IMR-90 (cell line): Measurements from ENCODE around the gene SNRK. TPM values are rescaled to one million over a fixed set of nuclear protein-coding genes. Genes with fewer than 3 reads are reported as not detected.

Source experiments
- ATAC-seq: fragments of 200-7000 bp; cut with Tn5 transposase; 2 replicates; pipeline ENCODE4 v1.9.1; 2020; ENCODE audit warnings: low read depth, mild to moderate bottlenecking, moderate library complexity
- BruUV-seq: library from RNA; stranded (reverse); fragments of 400-500 nt; replicated peaks from 2 replicates; lab custom pipeline; 2021; lab: Mats Ljungman, UMichigan
- CTCF ChIA-PET: fragments of 300-600 bp; formaldehyde crosslinking; extraction: SDS; loops from one replicate; lab custom pipeline; 2021; ENCODE audit warnings: antibody characterized with exemption; lab: Yijun Ruan, JAX
- POLR2A ChIA-PET: fragments of 300-600 bp; sonication (Branson Sonifier 250); formaldehyde crosslinking; loops from one replicate; lab custom pipeline; 2022; ENCODE audit warnings: antibody characterized with exemption; ENCODE audit not compliant: unreplicated experiment; lab: Charles Lee
- DNase-seq: peaks from one replicate; pipeline ENCODE4 v3.0.0; 2013
- H2AFZ ChIP-seq: replicated peaks from 2 replicates; pipeline ENCODE3; 2013; ENCODE audit warnings: low read length, mild to moderate bottlenecking; ENCODE audit not compliant: poor library complexity
- H2AK5ac ChIP-seq: 2 replicates; pipeline ENCODE4 v1.6.1; 2013; ENCODE audit warnings: low read depth, low read length, inconsistent platforms
- H2AK9ac ChIP-seq: replicated peaks from 2 replicates; pipeline ENCODE3; 2013; ENCODE audit warnings: mild to moderate bottlenecking, low read depth, low read length, moderate library complexity; ENCODE audit not compliant: poor library complexity
- H2BK120ac ChIP-seq: 2 replicates; pipeline ENCODE4 v1.6.1; 2013; ENCODE audit warnings: low read depth, low read length, inconsistent platforms
- H2BK15ac ChIP-seq: 3 replicates; pipeline ENCODE4 v1.6.1; 2013; ENCODE audit warnings: low read depth, low read length, inconsistent platforms
- H2BK20ac ChIP-seq: 2 replicates; pipeline ENCODE4 v1.6.1; 2013; ENCODE audit warnings: low read depth, mild to moderate bottlenecking, inconsistent platforms, low read length, moderate library complexity
- H2BK5ac ChIP-seq: 2 replicates; pipeline ENCODE4 v1.6.1; 2013; ENCODE audit warnings: mild to moderate bottlenecking, low read depth, low read length, inconsistent platforms; ENCODE audit not compliant: poor library complexity, severe bottlenecking
- H3K14ac ChIP-seq: replicated peaks from 2 replicates; pipeline ENCODE4 v1.6.1; 2013; ENCODE audit warnings: low read depth, low read length, inconsistent platforms
- H3K18ac ChIP-seq: 2 replicates; pipeline ENCODE4 v1.6.1; 2013; ENCODE audit warnings: low read depth, low read length, control low read depth
- H3K23ac ChIP-seq: 2 replicates; pipeline ENCODE4 v1.6.1; 2013; ENCODE audit warnings: low read depth, low read length, inconsistent platforms
- H3K27ac ChIP-seq: 2 replicates; pipeline ENCODE4 v1.5.1; 2013; ENCODE audit warnings: mild to moderate bottlenecking, control low read depth, low read length; ENCODE audit not compliant: insufficient read depth
- H3K27me3 ChIP-seq: 2 replicates; pipeline ENCODE4 v1.6.1; 2013; ENCODE audit warnings: low read length; ENCODE audit not compliant: control insufficient read depth, insufficient read depth
- H3K36me3 ChIP-seq: 2 replicates; pipeline ENCODE4 v1.6.1; 2013; ENCODE audit warnings: low read length, mixed read lengths; ENCODE audit not compliant: control insufficient read depth, insufficient read depth
- H3K4ac ChIP-seq: 2 replicates; pipeline ENCODE4 v1.6.1; 2013; ENCODE audit warnings: low read depth, low read length, inconsistent platforms
- H3K4me1 ChIP-seq: 2 replicates; pipeline ENCODE4 v1.6.1; 2013; ENCODE audit warnings: low read length, mixed read lengths; ENCODE audit not compliant: control insufficient read depth, insufficient read depth
- H3K4me2 ChIP-seq: 2 replicates; pipeline ENCODE4 v1.6.1; 2013; ENCODE audit warnings: low read depth, mild to moderate bottlenecking, control low read depth, low read length, moderate library complexity
- H3K4me3 ChIP-seq: 2 replicates; pipeline ENCODE4 v1.5.1; 2013; ENCODE audit warnings: low read depth, mild to moderate bottlenecking, control low read depth, low read length, moderate library complexity; ENCODE audit not compliant: insufficient read depth
- H3K56ac ChIP-seq: 2 replicates; pipeline ENCODE4 v1.6.1; 2013; ENCODE audit warnings: low read length, inconsistent platforms; ENCODE audit not compliant: insufficient read depth; ENCODE audit errors: extremely low read depth
- H3K79me1 ChIP-seq, 2 experiments: 2 replicates each; pipeline ENCODE4 v1.6.1; 2013; ENCODE audit warnings: low read length in 2 of 2, inconsistent platforms in 1 of 2, low read depth in 1 of 2
- H3K9ac ChIP-seq: 2 replicates; pipeline ENCODE4 v1.6.1; 2013; ENCODE audit warnings: low read depth, low read length, control low read depth
- H3K9me1 ChIP-seq: 2 replicates; pipeline ENCODE4 v1.6.1; 2013; ENCODE audit warnings: low read length, inconsistent platforms; ENCODE audit not compliant: insufficient read depth
- H3K9me3 ChIP-seq: 2 replicates; pipeline ENCODE4 v1.6.1; 2013; ENCODE audit warnings: low read length; ENCODE audit not compliant: control insufficient read depth, insufficient read depth
- H4K20me1 ChIP-seq: 2 replicates; pipeline ENCODE4 v1.6.1; 2013; ENCODE audit warnings: low read length, inconsistent platforms; ENCODE audit not compliant: insufficient read depth
- H4K5ac ChIP-seq: 2 replicates; pipeline ENCODE4 v1.6.1; 2013; ENCODE audit warnings: mild to moderate bottlenecking, low read depth, low read length, control low read depth
- H4K8ac ChIP-seq, 2 experiments: 2 replicates each; pipeline ENCODE4 v1.6.1; 2013; ENCODE audit warnings: low read depth in 2 of 2, low read length in 2 of 2, control low read depth in 1 of 2, inconsistent platforms in 1 of 2
- H4K91ac ChIP-seq: 2 replicates; pipeline ENCODE4 v1.6.1; 2013; ENCODE audit warnings: low read depth, low read length, inconsistent platforms; ENCODE audit not compliant: insufficient read depth
- BHLHE40 ChIP-seq: fragments of 150-350 bp; IDR thresholded peaks from 2 replicates; pipeline ENCODE4 v1.6.1; 2016; ENCODE audit warnings: mild to moderate bottlenecking, low read depth, low read length
- CEBPB ChIP-seq: IDR thresholded peaks from 2 replicates; pipeline ENCODE4 v1.6.1; 2012; ENCODE audit warnings: low read depth, low read length, improper control_type of control experiment
- CHD1 ChIP-seq: IDR thresholded peaks from 2 replicates; pipeline ENCODE4 v1.6.1; 2012; ENCODE audit warnings: low read depth, low read length, improper control_type of control experiment
- FOS ChIP-seq: fragments of 150-350 bp; IDR thresholded peaks from 2 replicates; pipeline ENCODE4 v1.6.1; 2016; ENCODE audit warnings: low read depth, low read length
- MAFK ChIP-seq: IDR thresholded peaks from 2 replicates; pipeline ENCODE4 v1.6.1; 2012; ENCODE audit warnings: low read depth, low read length, improper control_type of control experiment
- MAZ ChIP-seq: IDR thresholded peaks from 2 replicates; pipeline ENCODE4 v1.6.1; 2012; ENCODE audit warnings: low read depth, mild to moderate bottlenecking, low read length, improper control_type of control experiment, moderate library complexity, borderline replicate concordance
- MXI1 ChIP-seq: IDR thresholded peaks from 2 replicates; pipeline ENCODE4 v1.6.1; 2012; ENCODE audit warnings: low read depth, mild to moderate bottlenecking, low read length, moderate library complexity, borderline replicate concordance
- NFE2L2 ChIP-seq: fragments of 150-350 bp; IDR thresholded peaks from 2 replicates; pipeline ENCODE4 v1.6.1; 2016; ENCODE audit warnings: low read depth, mild to moderate bottlenecking, low read length
- POLR2A ChIP-seq: IDR thresholded peaks from 2 replicates; pipeline ENCODE4 v1.6.1; 2012; ENCODE audit warnings: mild to moderate bottlenecking, low read depth, low read length
- RAD21 ChIP-seq: IDR thresholded peaks from 2 replicates; pipeline ENCODE4 v1.6.1; 2012; ENCODE audit warnings: low read length, improper control_type of control experiment
- RCOR1 ChIP-seq: IDR thresholded peaks from 2 replicates; pipeline ENCODE4 v1.6.1; 2012; ENCODE audit warnings: mild to moderate bottlenecking, low read length, improper control_type of control experiment; ENCODE audit not compliant: insufficient replicate concordance
- RFX5 ChIP-seq: IDR thresholded peaks from 2 replicates; pipeline ENCODE4 v1.8.0; 2012; ENCODE audit warnings: low read depth, mild to moderate bottlenecking, low read length, moderate library complexity
- SMC3 ChIP-seq: fragments of 150-350 bp; IDR thresholded peaks from 2 replicates; pipeline ENCODE4 v1.6.1; 2016; ENCODE audit warnings: low read depth, mild to moderate bottlenecking, antibody characterized with exemption, low read length, moderate library complexity
- WGBS, 2 experiments: methylation state at CpG; one replicate each; pipeline versions ENCODE4 v1.1.5 to v1.1.7; 2013; ENCODE audit warnings: missing lambda C conversion rate in 2 of 2; ENCODE audit not compliant: insufficient read length in 1 of 2; ENCODE audit errors: extremely low coverage in 2 of 2; 5-methylcytosine and 5-hydroxymethylcytosine counted together
- dilution Hi-C: fragments of 300-500 bp; cut with HindIII; formaldehyde crosslinking; loops from one replicate; pipeline ENCODE4 v1.14.3; 2018; ENCODE audit warnings: low sequenced_read_pairs; ENCODE audit not compliant: unreplicated experiment
- in situ Hi-C: fragments of 300-500 bp; cut with MboI; formaldehyde crosslinking; loops from 3 replicates; pipeline ENCODE4 v1.14.3; 2019; ENCODE audit warnings: low sequenced_read_pairs, inconsistent platforms, mixed read lengths
- intact Hi-C: fragments of 100-400 bp; cut with micrococcal nuclease; formaldehyde crosslinking; loops from 2 replicates; pipeline ENCODE4 v1.10.0; 2022
- polyA plus RNA-seq, 3 experiments: library from polyadenylated mRNA; depleted of rRNA; stranded (reverse); fragments of >200 nt; gene quantifications; 2 replicates each; pipeline ENCODE4 v1.2.3, GENCODE V29; 2012; ENCODE audit warnings: low replicate concordance in 1 of 3
- total RNA-seq: library from RNA; depleted of rRNA; stranded (reverse); fragments of >200 nt; gene quantifications from 2 replicates; pipeline ENCODE4 v1.2.3, GENCODE V29; 2012
- TF ChIP-seq, protein P1 (sequence below): fragments of 150-350 bp; IDR thresholded peaks from 2 replicates; pipeline ENCODE4 v1.6.1; 2017; ENCODE audit warnings: mild to moderate bottlenecking, antibody characterized with exemption, low read length, low read depth
- TF ChIP-seq, protein P2 (sequence below): conservative IDR thresholded peaks from 2 replicates; pipeline ENCODE4 v1.5.1; 2012; ENCODE audit warnings: mild to moderate bottlenecking, low read depth, low read length, improper control_type of control experiment
- TF ChIP-seq, protein P3 (sequence below): fragments of 150-350 bp; IDR thresholded peaks from 2 replicates; pipeline ENCODE4 v1.6.1; 2016; ENCODE audit warnings: low read depth, mild to moderate bottlenecking, low read length, moderate library complexity, borderline replicate concordance

SNRK gene
- total and polyA plus RNA-seq, 2 of the 4 experiments (the other 2 are of a cell fraction), result 4.7 to 23.1 TPM

DNA sequence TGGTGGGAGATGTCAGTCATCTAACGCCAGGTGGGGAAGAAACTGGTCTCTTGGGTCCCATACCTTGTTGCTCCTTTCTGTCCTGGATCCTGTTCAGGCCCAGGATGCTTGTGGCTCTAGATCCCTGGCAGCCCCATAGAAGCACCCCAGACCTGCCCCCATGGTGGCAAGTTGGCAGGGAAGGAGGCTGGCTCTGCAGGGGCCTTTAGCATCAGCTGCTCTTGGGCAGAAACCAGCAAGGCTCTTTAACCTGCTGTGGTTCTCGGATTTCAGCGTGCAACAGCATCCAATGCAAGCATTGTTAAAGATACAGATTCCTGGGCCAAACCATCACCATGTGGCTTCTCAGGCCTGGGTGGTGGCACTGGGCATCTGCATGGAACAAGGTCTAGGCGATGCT lies 75.8 kb downstream of the SNRK start:
- Histone ChIP-seq H2AFZ (no peak overlapping the region), H3K9me3 (no peaks in the 10 kb centered on the region), H3K56ac (no peak overlapping the region), H2BK120ac (no peak overlapping the region), H3K23ac (no peak overlapping the region), H3K36me3 (peaks cover 10% of the 10 kb centered on the region; the same call in 1 of the 2 replicates), H3K9ac (no peak overlapping the region), H2AK9ac (no peak overlapping the region), H2AK5ac (no peak overlapping the region), H3K4me1 (peaks cover 7% of the 10 kb centered on the region; the same call in 1 of the 2 replicates), H4K8ac (no peak overlapping the region), H3K27ac (no peak overlapping the region), H4K91ac (no peak overlapping the region), H3K18ac (no peak overlapping the region), H3K9me1 (peaks cover 4% of the 10 kb centered on the region), H3K4me2 (no peak overlapping the region), H4K20me1 (no peaks in the 10 kb centered on the region), H2BK5ac (no peak overlapping the region), H2BK20ac (no peak overlapping the region), H3K4ac (no peak overlapping the region), H3K79me1 (no peaks in the 10 kb centered on the region), H2BK15ac (no peak overlapping the region; the same call in 2 of the 3 replicates), H3K14ac (no peak overlapping the region), H3K27me3 (no peaks in the 10 kb centered on the region), H4K5ac (no peak overlapping the region), H3K4me3 (no peak overlapping the region)
- DNase-seq (no peak), ATAC-seq (no peak)
- dilution Hi-C loops, result no loop called here
- WGBS, 2 experiments, result 95% methylated on average over 2 of the region's 4 CpGs; no CpG with 5 or more reads in 1 of the 2 experiments
- in situ Hi-C loops, result no loop called here
- CTCF ChIA-PET, result no interaction called here
- no peak for TF ChIP-seq BHLHE40
- no peak for TF ChIP-seq RAD21
- TF ChIP-seq, protein P1, sequence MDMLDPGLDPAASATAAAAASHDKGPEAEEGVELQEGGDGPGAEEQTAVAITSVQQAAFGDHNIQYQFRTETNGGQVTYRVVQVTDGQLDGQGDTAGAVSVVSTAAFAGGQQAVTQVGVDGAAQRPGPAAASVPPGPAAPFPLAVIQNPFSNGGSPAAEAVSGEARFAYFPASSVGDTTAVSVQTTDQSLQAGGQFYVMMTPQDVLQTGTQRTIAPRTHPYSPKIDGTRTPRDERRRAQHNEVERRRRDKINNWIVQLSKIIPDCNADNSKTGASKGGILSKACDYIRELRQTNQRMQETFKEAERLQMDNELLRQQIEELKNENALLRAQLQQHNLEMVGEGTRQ, result no peak
- TF ChIP-seq SMC3, result no peak
- TF ChIP-seq POLR2A, result no peak
- TF ChIP-seq, protein P2, sequence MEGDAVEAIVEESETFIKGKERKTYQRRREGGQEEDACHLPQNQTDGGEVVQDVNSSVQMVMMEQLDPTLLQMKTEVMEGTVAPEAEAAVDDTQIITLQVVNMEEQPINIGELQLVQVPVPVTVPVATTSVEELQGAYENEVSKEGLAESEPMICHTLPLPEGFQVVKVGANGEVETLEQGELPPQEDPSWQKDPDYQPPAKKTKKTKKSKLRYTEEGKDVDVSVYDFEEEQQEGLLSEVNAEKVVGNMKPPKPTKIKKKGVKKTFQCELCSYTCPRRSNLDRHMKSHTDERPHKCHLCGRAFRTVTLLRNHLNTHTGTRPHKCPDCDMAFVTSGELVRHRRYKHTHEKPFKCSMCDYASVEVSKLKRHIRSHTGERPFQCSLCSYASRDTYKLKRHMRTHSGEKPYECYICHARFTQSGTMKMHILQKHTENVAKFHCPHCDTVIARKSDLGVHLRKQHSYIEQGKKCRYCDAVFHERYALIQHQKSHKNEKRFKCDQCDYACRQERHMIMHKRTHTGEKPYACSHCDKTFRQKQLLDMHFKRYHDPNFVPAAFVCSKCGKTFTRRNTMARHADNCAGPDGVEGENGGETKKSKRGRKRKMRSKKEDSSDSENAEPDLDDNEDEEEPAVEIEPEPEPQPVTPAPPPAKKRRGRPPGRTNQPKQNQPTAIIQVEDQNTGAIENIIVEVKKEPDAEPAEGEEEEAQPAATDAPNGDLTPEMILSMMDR, result no peak
- no peak for TF ChIP-seq NFE2L2
- no peak for TF ChIP-seq RFX5
- no peak for TF ChIP-seq CHD1
- no peak for TF ChIP-seq FOS
- TF ChIP-seq MAFK, result no peak
- no peak for TF ChIP-seq MXI1
- TF ChIP-seq, protein P3, sequence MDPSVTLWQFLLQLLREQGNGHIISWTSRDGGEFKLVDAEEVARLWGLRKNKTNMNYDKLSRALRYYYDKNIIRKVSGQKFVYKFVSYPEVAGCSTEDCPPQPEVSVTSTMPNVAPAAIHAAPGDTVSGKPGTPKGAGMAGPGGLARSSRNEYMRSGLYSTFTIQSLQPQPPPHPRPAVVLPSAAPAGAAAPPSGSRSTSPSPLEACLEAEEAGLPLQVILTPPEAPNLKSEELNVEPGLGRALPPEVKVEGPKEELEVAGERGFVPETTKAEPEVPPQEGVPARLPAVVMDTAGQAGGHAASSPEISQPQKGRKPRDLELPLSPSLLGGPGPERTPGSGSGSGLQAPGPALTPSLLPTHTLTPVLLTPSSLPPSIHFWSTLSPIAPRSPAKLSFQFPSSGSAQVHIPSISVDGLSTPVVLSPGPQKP, result no peak
- TF ChIP-seq RCOR1, result no peak
- no peak for TF ChIP-seq CEBPB
- TF ChIP-seq MAZ, result no peak
- no TSS peak for BruUV-seq
- POLR2A ChIA-PET, result no interaction called here
- intact Hi-C loops, result no loop called here
